ENCODE results near the gene RGL4. TPM values are rescaled to one million over a fixed set of nuclear protein-coding genes. Genes with fewer than 3 reads are reported as not detected.

RGL4 gene
- total and polyA plus RNA-seq, 2 of the 13 experiments (the other 11 are each of a cell fraction or from before 2014, with no cell fraction given), result not detected

- TF ChIP-seq PLSCR1 (CRISPR knock-in tag; IDR thresholded peaks at IDR 0.05; ENCODE audit: borderline replicate concordance) (no peak), ARHGAP35 (CRISPR knock-in tag; IDR thresholded peaks at IDR 0.05; ENCODE audit: borderline replicate concordance) (no peak), ZFAT (CRISPR knock-in tag; conservative IDR thresholded peaks at IDR 0.05) (no peak), GABPB1 (CRISPR knock-in tag; IDR thresholded peaks at IDR 0.05) (no peak), ZBTB46 (CRISPR knock-in tag; IDR thresholded peaks at IDR 0.05; ENCODE audit: borderline replicate concordance) (no peak), PBX3 (CRISPR knock-in tag; IDR thresholded peaks at IDR 0.05; ENCODE audit: borderline replicate concordance) (no peak), NFE2 (CRISPR knock-in tag; IDR thresholded peaks at IDR 0.05) (no peak), ZNF136 (CRISPR knock-in tag; IDR thresholded peaks at IDR 0.05; ENCODE audit: low read depth) (no peak), ZNF235 (CRISPR knock-in tag; IDR thresholded peaks at IDR 0.05; ENCODE audit: borderline replicate concordance) (no peak), MYC (CRISPR knock-in tag; IDR thresholded peaks at IDR 0.05; ENCODE audit: borderline replicate concordance) (peak; percentile 27; the same call in 1 of the 2 replicates), ZNF224 (CRISPR knock-in tag; IDR thresholded peaks at IDR 0.05) (no peak), ZNF891 (CRISPR knock-in tag; IDR thresholded peaks at IDR 0.05) (peak; percentile 80; the same call in 1 of the 2 replicates), LRRFIP1 (CRISPR knock-in tag; conservative IDR thresholded peaks at IDR 0.05) (no peak), ZNF567 (CRISPR knock-in tag; IDR thresholded peaks at IDR 0.05; ENCODE audit: borderline replicate concordance) (no peak), HMGXB4 (CRISPR knock-in tag; IDR thresholded peaks at IDR 0.05; ENCODE audit: borderline replicate concordance in 1 of 2, low read depth in 1 of 2) (0 out of 4 replicates have a peak, but pooled peaks of 1 of the 2 experiments have one; percentile 19), HOXA3 (CRISPR knock-in tag; IDR thresholded peaks at IDR 0.05) (no peak; the same call in 1 of the 2 replicates), ZBTB3 (CRISPR knock-in tag; IDR thresholded peaks at IDR 0.05; ENCODE audit: borderline replicate concordance, low read depth) (no peak), ZNF33B (CRISPR knock-in tag; IDR thresholded peaks at IDR 0.05) (no peak)
Observed at GRCh38 chr22:23675502-23676415, 15.1 kb upstream of the RGL4 start (continued).
